DOHH2 (cell line): Measurements from ENCODE around the gene B3GALNT2.

Source experiments
- H3F3A ChIP-seq: fragments of 200-600 bp; sonication (generic), shearing (Covaris generic); 2 replicates; pipeline ENCODE4 v1.6.0; 2016; ENCODE audit warnings: antibody characterized with exemption, mild to moderate bottlenecking; ENCODE audit not compliant: control insufficient read depth, insufficient read depth
- H3K27ac ChIP-seq: fragments of 200-600 bp; sonication (generic); 2 replicates; pipeline ENCODE4 v1.5.1; 2014; ENCODE audit warnings: low read depth, mild to moderate bottlenecking, low read length, moderate library complexity
- H3K27me3 ChIP-seq: fragments of 200-600 bp; sonication (generic); 2 replicates; pipeline ENCODE4 v1.6.1; 2014; ENCODE audit warnings: mild to moderate bottlenecking, low read length, mixed read lengths; ENCODE audit not compliant: control insufficient read depth
- H3K36me3 ChIP-seq: fragments of 200-600 bp; sonication (generic); 2 replicates; pipeline ENCODE4 v1.6.1; 2014; ENCODE audit warnings: mild to moderate bottlenecking, low read length, moderate library complexity, mixed read lengths; ENCODE audit not compliant: control insufficient read depth
- H3K4me1 ChIP-seq: fragments of 200-600 bp; sonication (generic); 2 replicates; pipeline ENCODE4 v1.6.1; 2014; ENCODE audit warnings: mild to moderate bottlenecking, low read length, mixed read lengths; ENCODE audit not compliant: control insufficient read depth
- H3K4me2 ChIP-seq: fragments of 200-600 bp; sonication (generic); 2 replicates; pipeline ENCODE4 v1.6.0; 2014; ENCODE audit warnings: mild to moderate bottlenecking, low read length, moderate library complexity
- H3K4me3 ChIP-seq: fragments of 200-600 bp; sonication (generic); 2 replicates; pipeline ENCODE4 v1.5.1; 2014; ENCODE audit warnings: mild to moderate bottlenecking, low read length, mixed read lengths
- H3K79me2 ChIP-seq: fragments of 200-600 bp; sonication (generic); 2 replicates; pipeline ENCODE4 v1.6.1; 2014; ENCODE audit warnings: mild to moderate bottlenecking, low read length, mixed read lengths; ENCODE audit not compliant: control insufficient read depth
- H3K9me2 ChIP-seq: fragments of 200-600 bp; sonication (generic); replicated peaks from 2 replicates; pipeline ENCODE4 v1.6.1; 2014; ENCODE audit warnings: mild to moderate bottlenecking, low read length, mixed read lengths; ENCODE audit not compliant: control insufficient read depth
- H3K9me3 ChIP-seq: fragments of 200-600 bp; sonication (generic); 2 replicates; pipeline ENCODE4 v1.6.1; 2014; ENCODE audit warnings: antibody characterized with exemption, low read length, mixed read lengths; ENCODE audit not compliant: control insufficient read depth, insufficient read depth
- H4K20me1 ChIP-seq: fragments of 200-600 bp; sonication (generic); 2 replicates; pipeline ENCODE4 v1.6.0; 2014; ENCODE audit warnings: low read depth, mild to moderate bottlenecking, antibody characterized with exemption, low read length, moderate library complexity; ENCODE audit not compliant: control insufficient read depth, insufficient read depth
- EZH2phosphoT487 ChIP-seq: fragments of 200-600 bp; sonication (generic); IDR thresholded peaks from 2 replicates; pipeline ENCODE4 v1.6.1; 2017; ENCODE audit warnings: borderline replicate concordance, mild to moderate bottlenecking, antibody characterized with exemption, low read length, moderate library complexity, mixed read lengths
- TF ChIP-seq, protein P1 (sequence below): fragments of 200-600 bp; sonication (generic); IDR thresholded peaks from one replicate; pipeline ENCODE4 v1.5.1; 2014; ENCODE audit warnings: antibody characterized with exemption, mild to moderate bottlenecking, low read depth, low read length; ENCODE audit not compliant: poor library complexity, severe bottlenecking

The B3GALNT2 gene

GRCh38 chr1:235448616-235449015, 55.6 kb downstream of the B3GALNT2 start:
- Histone ChIP-seq H4K20me1 (no peaks in the 10 kb centered on the region), H3K4me2 (no peak overlapping the region), H3K79me2 (no peaks in the 10 kb centered on the region), H3K4me1 (no peaks in the 10 kb centered on the region), H3K9me2 (no peaks in the 10 kb centered on the region), H3F3A (no peaks in the 10 kb centered on the region), H3K9me3 (no peaks in the 10 kb centered on the region), H3K27me3 (no peaks in the 10 kb centered on the region), H3K27ac (no peak overlapping the region), H3K4me3 (no peak overlapping the region), H3K36me3 (peaks cover 54% of the 10 kb centered on the region)
- TF ChIP-seq, protein P1, sequence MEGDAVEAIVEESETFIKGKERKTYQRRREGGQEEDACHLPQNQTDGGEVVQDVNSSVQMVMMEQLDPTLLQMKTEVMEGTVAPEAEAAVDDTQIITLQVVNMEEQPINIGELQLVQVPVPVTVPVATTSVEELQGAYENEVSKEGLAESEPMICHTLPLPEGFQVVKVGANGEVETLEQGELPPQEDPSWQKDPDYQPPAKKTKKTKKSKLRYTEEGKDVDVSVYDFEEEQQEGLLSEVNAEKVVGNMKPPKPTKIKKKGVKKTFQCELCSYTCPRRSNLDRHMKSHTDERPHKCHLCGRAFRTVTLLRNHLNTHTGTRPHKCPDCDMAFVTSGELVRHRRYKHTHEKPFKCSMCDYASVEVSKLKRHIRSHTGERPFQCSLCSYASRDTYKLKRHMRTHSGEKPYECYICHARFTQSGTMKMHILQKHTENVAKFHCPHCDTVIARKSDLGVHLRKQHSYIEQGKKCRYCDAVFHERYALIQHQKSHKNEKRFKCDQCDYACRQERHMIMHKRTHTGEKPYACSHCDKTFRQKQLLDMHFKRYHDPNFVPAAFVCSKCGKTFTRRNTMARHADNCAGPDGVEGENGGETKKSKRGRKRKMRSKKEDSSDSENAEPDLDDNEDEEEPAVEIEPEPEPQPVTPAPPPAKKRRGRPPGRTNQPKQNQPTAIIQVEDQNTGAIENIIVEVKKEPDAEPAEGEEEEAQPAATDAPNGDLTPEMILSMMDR = no peak
- no peak for TF ChIP-seq EZH2phosphoT487

GRCh38 chr1:235442788-235443429, 61.3 kb downstream of the B3GALNT2 start:
- no peak overlapping the region for H3K4me3 ChIP-seq
- H3K9me3 ChIP-seq = no peaks in the 10 kb centered on the region
- no peaks in the 10 kb centered on the region for H3K9me2 ChIP-seq
- H3K27ac ChIP-seq = no peak overlapping the region
- H3K27me3 ChIP-seq = no peaks in the 10 kb centered on the region
- H3K4me1 ChIP-seq = no peaks in the 10 kb centered on the region
- no peaks in the 10 kb centered on the region for H3F3A ChIP-seq
- H3K4me2 ChIP-seq = no peak overlapping the region
- no peak for TF ChIP-seq EZH2phosphoT487
- TF ChIP-seq, protein P1 = no peak
- no peaks in the 10 kb centered on the region for H4K20me1 ChIP-seq
- H3K79me2 ChIP-seq = no peaks in the 10 kb centered on the region
- H3K36me3 ChIP-seq = peaks cover 30% of the 10 kb centered on the region

DNA sequence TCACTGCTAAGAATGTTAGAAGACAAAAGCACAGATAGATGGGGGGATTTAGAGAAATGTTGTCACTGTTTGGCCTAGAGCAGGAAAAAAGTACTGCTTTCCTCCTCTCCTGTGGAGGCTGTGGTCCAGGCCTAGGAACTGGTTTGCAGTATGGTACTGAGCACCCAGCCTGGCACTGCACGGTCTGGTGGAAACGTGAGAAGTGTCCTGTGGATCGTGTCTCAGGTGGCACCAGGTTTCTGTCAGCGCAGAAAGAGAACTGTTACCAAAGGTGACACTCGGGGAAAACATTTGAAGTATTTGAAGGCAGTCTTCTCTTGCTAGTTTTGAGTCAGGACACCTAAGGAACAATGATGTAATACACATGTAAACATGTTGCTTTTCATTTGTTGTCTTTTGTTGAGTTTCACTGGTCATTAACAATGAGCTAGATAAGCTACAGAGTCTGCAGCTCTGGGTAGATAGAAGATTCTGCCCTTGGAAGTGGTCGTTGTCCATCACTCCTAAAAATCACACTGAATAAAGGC, 63.0 kb downstream of the B3GALNT2 start:
- Histone ChIP-seq H3K27ac (no peak overlapping the region), H3K36me3 (peaks cover 29% of the 10 kb centered on the region)

More for the DNA sequence above, 63.0 kb downstream of the B3GALNT2 start:
- Histone ChIP-seq H3K4me3 (no peak overlapping the region), H3K27me3 (no peaks in the 10 kb centered on the region), H3K4me1 (no peaks in the 10 kb centered on the region), H3K9me2 (no peaks in the 10 kb centered on the region), H3K79me2 (no peaks in the 10 kb centered on the region), H3K4me2 (no peak overlapping the region), H4K20me1 (no peaks in the 10 kb centered on the region), H3F3A (no peaks in the 10 kb centered on the region), H3K9me3 (no peaks in the 10 kb centered on the region)
- TF ChIP-seq, protein P1 = no peak
- TF ChIP-seq EZH2phosphoT487 = no peak
